AG09309 (cell line): ENCODE data around the gene BCORL1.

Experiments used
- DNase-seq: peaks from one replicate; pipeline ENCODE4 v3.0.0-alpha.2; 2010; ENCODE audit warnings: low read depth
- H3K4me3 ChIP-seq: 2 replicates; pipeline ENCODE4 v1.5.1; 2011; ENCODE audit warnings: mild to moderate bottlenecking, low read depth, low read length, moderate library complexity; ENCODE audit not compliant: control insufficient read depth
- CTCF ChIP-seq: IDR thresholded peaks from 2 replicates; pipeline ENCODE4 v1.5.1; 2011; ENCODE audit warnings: mild to moderate bottlenecking, low read depth, low read length, inconsistent platforms; ENCODE audit not compliant: insufficient read depth, control insufficient read depth; ENCODE audit errors: missing control alignments

The BCORL1 gene

DNA sequence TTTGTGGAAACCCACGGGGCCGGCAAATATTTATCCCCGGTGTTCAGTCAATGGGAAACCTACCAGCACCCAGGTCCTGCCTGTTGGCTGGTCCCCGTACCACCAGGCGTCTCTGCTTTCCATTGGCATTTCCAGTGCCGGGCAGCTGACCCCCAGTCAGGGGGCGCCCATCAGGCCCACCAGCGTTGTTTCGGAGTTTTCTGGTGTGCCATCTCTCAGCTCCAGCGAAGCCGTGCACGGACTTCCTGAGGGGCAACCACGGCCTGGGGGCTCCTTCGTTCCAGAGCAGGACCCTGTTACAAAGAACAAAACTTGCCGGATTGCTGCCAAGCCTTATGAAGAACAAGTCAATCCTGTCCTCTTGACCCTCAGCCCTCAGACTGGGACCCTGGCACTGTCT is 32.7 kb downstream of the BCORL1 start:
- DNase-seq: no peak
- no peak overlapping the region for H3K4me3 ChIP-seq
- no peak for TF ChIP-seq CTCF

- no peak for DNase-seq
- no peak for TF ChIP-seq CTCF
- no peak overlapping the region for H3K4me3 ChIP-seq
Observed at GRCh38 chrX:130018143-130018542, 35.7 kb downstream of the BCORL1 start.

DNA sequence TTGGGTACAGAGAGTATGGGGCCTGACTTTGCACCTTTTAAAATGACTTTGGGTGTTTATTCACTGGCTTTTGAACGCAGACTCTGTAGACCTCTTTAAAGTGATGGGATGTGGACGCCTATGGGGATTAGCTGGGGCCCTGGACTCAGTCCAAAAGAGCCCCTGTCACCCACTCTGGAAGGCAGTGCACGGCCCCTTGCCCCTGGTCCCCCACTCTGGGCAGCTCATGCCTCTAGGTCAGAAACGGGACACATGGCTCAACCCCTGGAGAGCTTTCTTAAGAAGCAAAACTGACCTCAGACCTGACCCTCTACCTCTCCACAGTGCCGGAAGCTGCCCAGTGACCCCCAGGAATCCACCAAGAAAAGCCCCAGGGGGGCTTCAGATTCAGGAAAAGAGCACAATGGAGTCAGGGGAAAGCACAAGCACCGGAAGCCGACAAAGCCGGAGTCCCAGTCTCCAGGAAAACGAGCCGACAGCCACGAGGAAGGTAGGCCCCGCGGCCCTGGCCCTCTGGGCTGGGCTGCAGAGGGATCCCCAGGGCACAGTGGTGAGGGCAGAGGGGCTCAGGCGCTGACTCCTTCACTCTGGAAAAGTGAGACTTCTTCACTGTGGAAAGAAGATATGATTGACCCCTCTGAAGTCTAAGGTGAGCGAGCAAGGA is 38.4 kb downstream of the BCORL1 start:
- no peak overlapping the region for H3K4me3 ChIP-seq
- no peak for DNase-seq
- TF ChIP-seq CTCF: no peak

- DNase-seq: no peak
- H3K4me3 ChIP-seq: no peak overlapping the region
- TF ChIP-seq CTCF: no peak
Observed at GRCh38 chrX:130024127-130024526, 41.7 kb downstream of the BCORL1 start.

- no peak for DNase-seq
- H3K4me3 ChIP-seq: no peak overlapping the region
- peak; percentile 6 for TF ChIP-seq CTCF
Observed at GRCh38 chrX:130025256-130025655, 42.8 kb downstream of the BCORL1 start.

DNA sequence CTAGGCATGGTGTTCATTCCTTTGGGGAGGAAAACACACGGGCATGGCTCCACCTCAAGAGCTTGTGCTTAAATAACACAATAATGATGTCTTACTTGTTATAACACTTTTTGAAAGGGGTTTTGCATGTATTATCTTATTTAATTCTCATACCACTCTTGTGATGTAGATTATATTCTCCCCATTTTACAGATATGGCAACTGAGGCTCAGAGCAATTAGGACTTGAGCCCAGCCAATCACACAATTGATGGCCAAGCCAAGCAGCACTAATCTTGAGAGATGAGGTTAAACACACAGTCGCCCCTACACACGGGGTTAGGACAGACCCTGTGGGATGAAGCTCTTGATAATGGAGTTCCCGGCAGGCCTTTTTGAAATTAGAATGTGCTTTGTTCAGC is 45.1 kb downstream of the BCORL1 start:
- no peak overlapping the region for H3K4me3 ChIP-seq
- no peak for TF ChIP-seq CTCF
- DNase-seq: no peak
